Trophoblast cell (in vitro differentiated cells and primary cell): ENCODE data around the gene ATP9B.

Experiments used
- DNase-seq, 2 donors: peaks; one replicate each; pipeline ENCODE4 v3.0.0-alpha.2; 2016
- H2AFZ ChIP-seq: 2 replicates; pipeline ENCODE4 v1.6.1; 2013; ENCODE audit warnings: low read length, moderate library complexity, mild to moderate bottlenecking; ENCODE audit not compliant: insufficient read depth, poor library complexity
- H2AK5ac ChIP-seq: 2 replicates; pipeline ENCODE4 v1.6.1; 2013; ENCODE audit warnings: mild to moderate bottlenecking, low read length
- H2BK120ac ChIP-seq: 2 replicates; pipeline ENCODE4 v1.6.1; 2013; ENCODE audit warnings: low read length, mild to moderate bottlenecking, moderate library complexity; ENCODE audit not compliant: insufficient read depth, poor library complexity
- H2BK12ac ChIP-seq: 2 replicates; pipeline ENCODE4 v1.6.1; 2013; ENCODE audit warnings: mild to moderate bottlenecking, low read length, moderate library complexity
- H2BK5ac ChIP-seq: 2 replicates; pipeline ENCODE4 v1.6.1; 2013; ENCODE audit warnings: low read length, low read depth, moderate library complexity, mild to moderate bottlenecking; ENCODE audit not compliant: poor library complexity
- H3K14ac ChIP-seq: 2 replicates; pipeline ENCODE4 v1.6.1; 2013; ENCODE audit warnings: mild to moderate bottlenecking, low read length
- H3K18ac ChIP-seq: 2 replicates; pipeline ENCODE4 v1.6.1; 2013; ENCODE audit warnings: mild to moderate bottlenecking, low read length
- H3K23ac ChIP-seq: 2 replicates; pipeline ENCODE4 v1.6.1; 2013; ENCODE audit warnings: low read length
- H3K27ac ChIP-seq: 2 replicates; pipeline ENCODE4 v1.5.1; 2013; ENCODE audit warnings: low read depth, mild to moderate bottlenecking, inconsistent platforms, low read length, moderate library complexity
- H3K27me3 ChIP-seq: 2 replicates; pipeline ENCODE4 v1.6.1; 2013; ENCODE audit warnings: inconsistent platforms, mild to moderate bottlenecking, low read length, moderate library complexity; ENCODE audit not compliant: insufficient read depth
- H3K36me3 ChIP-seq, 2 experiments: 1 replicate in 1 of 2; 2 replicates in 1 of 2; pipeline ENCODE4 v1.6.1; 2013; ENCODE audit warnings: low read length in 2 of 2, mild to moderate bottlenecking in 2 of 2, moderate library complexity in 1 of 2; ENCODE audit not compliant: insufficient read depth in 2 of 2, control insufficient read depth in 1 of 2
- H3K4ac ChIP-seq: 2 replicates; pipeline ENCODE4 v1.6.1; 2013; ENCODE audit warnings: low read depth, mild to moderate bottlenecking, low read length, moderate library complexity
- H3K4me1 ChIP-seq, 2 experiments: 1 replicate in 1 of 2; 2 replicates in 1 of 2; pipeline ENCODE4 v1.6.1; 2013; ENCODE audit warnings: low read length in 2 of 2, mild to moderate bottlenecking in 2 of 2, moderate library complexity in 1 of 2; ENCODE audit not compliant: insufficient read depth in 2 of 2, control insufficient read depth in 1 of 2
- H3K4me2 ChIP-seq: 2 replicates; pipeline ENCODE4 v1.6.1; 2013; ENCODE audit warnings: inconsistent platforms, mild to moderate bottlenecking, low read length, moderate library complexity
- H3K4me3 ChIP-seq: 2 replicates; pipeline ENCODE4 v1.5.1; 2013; ENCODE audit warnings: mild to moderate bottlenecking, low read depth, low read length, inconsistent platforms
- H3K79me1 ChIP-seq: one replicate; pipeline ENCODE4 v1.6.1; 2013; ENCODE audit warnings: low read length
- H3K79me2 ChIP-seq: 2 replicates; pipeline ENCODE4 v1.6.1; 2013; ENCODE audit warnings: low read length, mild to moderate bottlenecking; ENCODE audit not compliant: control insufficient read depth, insufficient read depth, poor library complexity
- H3K9ac ChIP-seq: 2 replicates; pipeline ENCODE4 v1.6.1; 2013; ENCODE audit warnings: mild to moderate bottlenecking, low read length
- H3K9me3 ChIP-seq: 2 replicates; pipeline ENCODE4 v1.6.1; 2013; ENCODE audit warnings: low read depth, mild to moderate bottlenecking, control low read depth, inconsistent platforms, low read length; ENCODE audit not compliant: insufficient read depth
- H4K12ac ChIP-seq: 2 replicates; pipeline ENCODE4 v1.6.1; 2013; ENCODE audit warnings: low read depth, mild to moderate bottlenecking, low read length, moderate library complexity
- H4K8ac ChIP-seq: 2 replicates; pipeline ENCODE4 v1.6.1; 2013; ENCODE audit warnings: low read depth, mild to moderate bottlenecking, low read length, moderate library complexity
- H4K91ac ChIP-seq: one replicate; pipeline ENCODE4 v1.6.1; 2013; ENCODE audit warnings: low read depth, mild to moderate bottlenecking, low read length, moderate library complexity
- WGBS: extraction: QIAGEN DNeasy Blood & Tissue Kit; methylation state at CpG from one replicate; pipeline ENCODE4 v1.1.7; 2013; ENCODE audit warnings: missing lambda C conversion rate; ENCODE audit not compliant: insufficient read length, insufficient coverage; ENCODE audit errors: extremely low coverage; 5-methylcytosine and 5-hydroxymethylcytosine counted together

Gene ATP9B

GRCh38 chr18:79332646-79333045 is 263.5 kb downstream of the ATP9B start:
- Histone ChIP-seq H2AK5ac (no peak overlapping the region), H3K23ac (no peak overlapping the region), H3K4me3 (no peak overlapping the region), H3K79me2 (no peaks in the 10 kb centered on the region), H3K4me2 (no peak overlapping the region), H3K4me1 (no peaks in the 10 kb centered on the region), H3K4ac (no peak overlapping the region), H3K9me3 (peaks cover 4% of the 10 kb centered on the region), H2AFZ (no peak overlapping the region), H4K91ac (no peak overlapping the region), H4K8ac (no peak overlapping the region), H3K27me3 (no peaks in the 10 kb centered on the region), H4K12ac (no peak overlapping the region), H3K36me3 (peaks cover 9 to 12% of the 10 kb centered on the region in 2 experiments), H3K27ac (no peak overlapping the region), H3K79me1 (no peaks in the 10 kb centered on the region), H2BK12ac (no peak overlapping the region), H3K18ac (no peak overlapping the region), H2BK5ac (no peak overlapping the region), H3K9ac (no peak overlapping the region), H3K14ac (no peak overlapping the region), H2BK120ac (no peak overlapping the region)
- WGBS = no CpG with 5 or more reads among the region's 6 CpGs
- DNase-seq = no peak

- Histone ChIP-seq H4K8ac (no peak overlapping the region), H3K79me2 (no peaks in the 10 kb centered on the region), H3K4me3 (no peak overlapping the region), H2BK5ac (no peak overlapping the region), H2BK120ac (no peak overlapping the region), H4K91ac (no peak overlapping the region), H4K12ac (no peak overlapping the region), H3K27ac (no peak overlapping the region), H3K36me3 (peaks cover 11 to 14% of the 10 kb centered on the region in 2 experiments), H3K9me3 (peaks cover 1% of the 10 kb centered on the region), H3K27me3 (no peaks in the 10 kb centered on the region), H3K4me1 (no peaks in the 10 kb centered on the region), H3K18ac (no peak overlapping the region), H3K14ac (no peak overlapping the region), H3K79me1 (no peaks in the 10 kb centered on the region), H2AK5ac (no peak overlapping the region), H3K4ac (no peak overlapping the region), H3K4me2 (no peak overlapping the region), H3K23ac (no peak overlapping the region), H2BK12ac (no peak overlapping the region), H2AFZ (no peak overlapping the region), H3K9ac (no peak overlapping the region)
- no CpG with 5 or more reads among the region's 6 CpGs for WGBS
- DNase-seq = no peak
These were observed 263.9 kb downstream of the ATP9B start for GRCh38 chr18:79333046-79333445.

GRCh38 chr18:79334496-79335233 is 265.5 kb downstream of the ATP9B start:
- no peak overlapping the region for H3K4me3 ChIP-seq
- no peaks in the 10 kb centered on the region for H3K79me2 ChIP-seq
- no peaks in the 10 kb centered on the region for H3K9me3 ChIP-seq
- H3K27me3 ChIP-seq = no peaks in the 10 kb centered on the region
- H2BK12ac ChIP-seq = no peak overlapping the region
- H3K18ac ChIP-seq = no peak overlapping the region
- no peak overlapping the region for H4K8ac ChIP-seq
- H3K79me1 ChIP-seq = no peaks in the 10 kb centered on the region
- no peak overlapping the region for H4K91ac ChIP-seq
- no peak overlapping the region for H2BK120ac ChIP-seq
- H4K12ac ChIP-seq = no peak overlapping the region
- H3K36me3 ChIP-seq = peaks cover 11 to 15% of the 10 kb centered on the region in 2 experiments
- H3K4ac ChIP-seq = no peak overlapping the region
- no peak for DNase-seq
- H3K9ac ChIP-seq = no peak overlapping the region
- no peak overlapping the region for H2BK5ac ChIP-seq
- no peak overlapping the region for H3K14ac ChIP-seq
- no peak overlapping the region for H3K4me2 ChIP-seq
- H3K23ac ChIP-seq = no peak overlapping the region
- WGBS = no CpG with 5 or more reads among the region's 29 CpGs
- H2AFZ ChIP-seq = no peak overlapping the region
- no peak overlapping the region for H2AK5ac ChIP-seq
- no peaks in the 10 kb centered on the region for H3K4me1 ChIP-seq
- H3K27ac ChIP-seq = no peak overlapping the region

DNA sequence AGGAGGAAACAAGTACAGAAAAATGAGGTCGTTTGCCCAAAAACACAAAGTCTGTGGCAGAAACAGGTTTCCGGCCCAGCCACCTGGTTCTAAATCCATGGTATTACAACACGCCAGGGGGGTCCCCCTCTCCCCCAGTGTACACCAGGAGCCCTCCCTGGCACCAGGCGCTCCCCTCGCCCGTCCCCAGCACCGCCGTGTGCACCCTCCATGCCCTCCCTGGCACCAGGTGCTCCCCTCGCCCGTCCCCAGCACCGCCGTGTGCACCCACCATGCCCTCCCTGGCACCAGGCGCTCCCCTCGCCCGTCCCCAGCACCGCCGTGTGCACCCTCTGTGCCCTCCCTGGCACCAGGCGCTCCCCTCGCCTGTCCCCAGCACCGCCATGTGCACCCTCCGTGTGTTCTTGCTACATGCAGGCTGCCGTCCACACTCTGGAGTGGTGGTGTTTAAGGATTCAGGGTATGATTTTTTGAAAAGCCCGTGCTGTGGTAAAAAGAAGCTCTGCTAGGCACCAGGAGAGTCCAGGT is 266.7 kb downstream of the ATP9B start:
- H3K36me3 ChIP-seq = peaks cover 11 to 15% of the 10 kb centered on the region in 2 experiments
- H2AK5ac ChIP-seq = no peak overlapping the region
- no peak overlapping the region for H2AFZ ChIP-seq
- DNase-seq = no peak
- H3K4me3 ChIP-seq = no peak overlapping the region
- H3K9me3 ChIP-seq = no peaks in the 10 kb centered on the region
- no peak overlapping the region for H3K18ac ChIP-seq
- no CpG with 5 or more reads among the region's 23 CpGs for WGBS
- H4K12ac ChIP-seq = no peak overlapping the region
- H3K79me2 ChIP-seq = no peaks in the 10 kb centered on the region
- no peaks in the 10 kb centered on the region for H3K79me1 ChIP-seq
- H2BK120ac ChIP-seq = no peak overlapping the region
- no peak overlapping the region for H3K27ac ChIP-seq
- H2BK12ac ChIP-seq = no peak overlapping the region
- no peaks in the 10 kb centered on the region for H3K27me3 ChIP-seq
- no peaks in the 10 kb centered on the region for H3K4me1 ChIP-seq
- no peak overlapping the region for H4K91ac ChIP-seq
- no peak overlapping the region for H2BK5ac ChIP-seq
- no peak overlapping the region for H3K9ac ChIP-seq
- no peak overlapping the region for H3K14ac ChIP-seq
- no peak overlapping the region for H4K8ac ChIP-seq
- H3K4me2 ChIP-seq = no peak overlapping the region
- no peak overlapping the region for H3K4ac ChIP-seq
- no peak overlapping the region for H3K23ac ChIP-seq
